ENCODE data around the gene MIER3. TPM values are rescaled to one million over a fixed set of nuclear protein-coding genes. Genes with fewer than 3 reads are reported as not detected.

MIER3 gene
- total RNA-seq, 1 experiment from 2014 or later = 44.8 TPM

DNA sequence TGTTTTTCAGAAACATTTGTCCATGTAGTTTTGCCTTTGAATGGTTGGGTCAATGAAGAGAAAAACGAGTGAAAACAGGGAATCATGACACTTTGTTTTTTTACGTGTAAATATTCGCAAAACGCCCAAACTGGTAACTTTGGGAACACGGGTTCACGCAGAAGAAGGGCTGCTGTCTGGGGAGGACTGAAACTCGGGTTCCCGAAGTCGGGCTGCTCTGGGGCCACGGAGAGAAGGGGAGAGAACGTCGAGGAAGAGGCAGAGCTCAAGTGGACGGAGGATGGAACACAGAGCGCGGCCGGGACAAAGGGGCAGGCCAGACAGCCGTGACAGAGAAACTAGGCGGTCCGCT is 43.0 kb downstream of the MIER3 start:
- peak overlapping the region; percentile 79 for H3K4me2 ChIP-seq (ENCODE audit: insufficient read depth, insufficient read length, low read length)

More for the DNA sequence above, 43.0 kb downstream of the MIER3 start:
- H3K4me1 Mint-ChIP-seq = peaks cover 18 to 23% of the 10 kb centered on the region in 2 experiments
- Histone ChIP-seq H3K23me2 (ENCODE audit: insufficient read length, low read depth, low read length, poor library complexity, severe bottlenecking) (peaks cover 8% of the 10 kb centered on the region), H3K23ac (ENCODE audit: insufficient read length, low read depth, low read length) (no peak overlapping the region), H2BK15ac (ENCODE audit: low read depth, low read length) (no peak overlapping the region), H2BK5ac (ENCODE audit: insufficient read length, low read length) (peak overlapping the region; percentile 47), H3K79me2 (ENCODE audit: insufficient read depth, low read length) (no peaks in the 10 kb centered on the region), H2AFZ (ENCODE audit: low read length) (no peak overlapping the region), H3K27me3 (ENCODE audit: insufficient read depth, low read length) (no peaks in the 10 kb centered on the region), H3K14ac (ENCODE audit: insufficient read depth, low read length) (peak overlapping the region; percentile 99), H4K20me1 (ENCODE audit: control insufficient read depth, insufficient read depth, insufficient read length) (no peaks in the 10 kb centered on the region), H2BK20ac (ENCODE audit: low read depth, low read length, poor library complexity, severe bottlenecking) (no peak overlapping the region), H3K27ac (ENCODE audit: insufficient read length, low read depth, low read length) (peak overlapping the region; percentile 48), H3K9me3 (ENCODE audit: control insufficient read depth, low read depth, low read length) (no peaks in the 10 kb centered on the region), H4K5ac (ENCODE audit: insufficient read length, low read depth, low read length) (no peak overlapping the region), H3K4me1 (ENCODE audit: insufficient read depth, low read length) (no peaks in the 10 kb centered on the region; the same call in 1 of the 2 replicates), H3K4ac (ENCODE audit: low read depth, low read length) (no peak overlapping the region), H3K56ac (ENCODE audit: insufficient read length, low read depth, low read length) (no peak overlapping the region), H4K8ac (replicated peaks; ENCODE audit: insufficient read length, low read depth, low read length) (no peak overlapping the region), H3K9ac (ENCODE audit: extremely low read depth, insufficient read length, low read length) (peak overlapping the region; percentile 96), H2AK5ac (ENCODE audit: insufficient read length, low read length) (no peak overlapping the region), H2BK120ac (ENCODE audit: low read depth, low read length, poor library complexity, severe bottlenecking) (no peak overlapping the region), H2BK12ac (ENCODE audit: insufficient read length, low read depth, low read length) (no peak overlapping the region), H4K91ac (ENCODE audit: insufficient read length, low read depth, low read length) (no peak overlapping the region), H3K79me1 (ENCODE audit: insufficient read depth, low read depth, low read length, poor library complexity, severe bottlenecking) (no peaks in the 10 kb centered on the region), H3K18ac (ENCODE audit: insufficient read length, low read depth, low read length) (peak overlapping the region; percentile 73), H3T11ph (ENCODE audit: low read length) (no peak overlapping the region)
- peaks cover 3 to 10% (median 4%) of the 10 kb centered on the region in 3 experiments for H3K36me3 Mint-ChIP-seq (ENCODE audit: insufficient read depth in 1 of 3, low read depth in 3 of 3)
- H3K9me3 Mint-ChIP-seq = peaks cover 0 to 3% of the 10 kb centered on the region in 2 experiments; a peak in 2 of 5 replicates
- peak overlapping the region; percentile 74 to 86 for H3K4me3 Mint-ChIP-seq
- TF ChIP-seq, protein P1, sequence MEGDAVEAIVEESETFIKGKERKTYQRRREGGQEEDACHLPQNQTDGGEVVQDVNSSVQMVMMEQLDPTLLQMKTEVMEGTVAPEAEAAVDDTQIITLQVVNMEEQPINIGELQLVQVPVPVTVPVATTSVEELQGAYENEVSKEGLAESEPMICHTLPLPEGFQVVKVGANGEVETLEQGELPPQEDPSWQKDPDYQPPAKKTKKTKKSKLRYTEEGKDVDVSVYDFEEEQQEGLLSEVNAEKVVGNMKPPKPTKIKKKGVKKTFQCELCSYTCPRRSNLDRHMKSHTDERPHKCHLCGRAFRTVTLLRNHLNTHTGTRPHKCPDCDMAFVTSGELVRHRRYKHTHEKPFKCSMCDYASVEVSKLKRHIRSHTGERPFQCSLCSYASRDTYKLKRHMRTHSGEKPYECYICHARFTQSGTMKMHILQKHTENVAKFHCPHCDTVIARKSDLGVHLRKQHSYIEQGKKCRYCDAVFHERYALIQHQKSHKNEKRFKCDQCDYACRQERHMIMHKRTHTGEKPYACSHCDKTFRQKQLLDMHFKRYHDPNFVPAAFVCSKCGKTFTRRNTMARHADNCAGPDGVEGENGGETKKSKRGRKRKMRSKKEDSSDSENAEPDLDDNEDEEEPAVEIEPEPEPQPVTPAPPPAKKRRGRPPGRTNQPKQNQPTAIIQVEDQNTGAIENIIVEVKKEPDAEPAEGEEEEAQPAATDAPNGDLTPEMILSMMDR (conservative IDR thresholded peaks at IDR 0.05) = no peak
- peak overlapping the region; percentile 92 to 99 (median 95) for H3K27ac Mint-ChIP-seq
- no CpG with 5 or more reads among the region's 19 CpGs for WGBS (ENCODE audit: extremely low coverage, insufficient read length, low lambda C conversion rate)
- H3K27me3 Mint-ChIP-seq (ENCODE audit: low read depth) = peaks cover 1% of the 10 kb centered on the region; the same call in 1 of the 2 replicates
- no peak for DNase-seq

Data from H9 (cell line).